GDM1 (cell line): ENCODE results near the gene PPP1R14B.

Experiments
- DNase-seq: peaks from one replicate; lab custom pipeline; 2025; lab: John Stamatoyannopoulos, UW

PPP1R14B gene

GRCh38 chr11:64230985-64231365 lies 15.8 kb downstream of the PPP1R14B start:
- peak; percentile 22 for DNase-seq

- peak; percentile 87 for DNase-seq
Measured at GRCh38 chr11:64230171-64230984, 16.4 kb downstream of the PPP1R14B start, which contains the start of gene DNAJC4. TSS of gene DNAJC4 (plus strand) at chr11:64230548. CDS start at chr11:64230855, 307 bp downstream.

GRCh38 chr11:64229744-64230170 lies 17.0 kb downstream of the PPP1R14B start:
- no peak for DNase-seq

GRCh38 chr11:64229090-64229743 lies 17.5 kb downstream of the PPP1R14B start:
- no peak for DNase-seq

- DNase-seq = no peak
Measured at GRCh38 chr11:64227405-64227956, 19.3 kb downstream of the PPP1R14B start.

- DNase-seq = no peak
Measured at GRCh38 chr11:64226507-64227051, 20.2 kb downstream of the PPP1R14B start.

GRCh38 chr11:64225608-64226506 lies 20.9 kb downstream of the PPP1R14B start, which contains the start of the genes NUDT22 and TRPT1:
TSS of gene NUDT22 (plus strand) at chr11:64226274. CDS start at chr11:64226653, 379 bp downstream.
TSS of gene TRPT1 (minus strand) at chr11:64226186. CDS start at chr11:64225860, 326 bp downstream.
- DNase-seq = peak; percentile 84

GRCh38 chr11:64224891-64225607 lies 21.7 kb downstream of the PPP1R14B start:
- DNase-seq = no peak

- DNase-seq = no peak
Measured at GRCh38 chr11:64224151-64224890, 22.4 kb downstream of the PPP1R14B start.

GRCh38 chr11:64223001-64223651 lies 23.6 kb downstream of the PPP1R14B start:
- DNase-seq = no peak

- no peak for DNase-seq
Measured at GRCh38 chr11:64222651-64223000, 24.1 kb downstream of the PPP1R14B start.

GRCh38 chr11:64220798-64221197 lies 25.9 kb downstream of the PPP1R14B start:
- DNase-seq = no peak

- DNase-seq = no peak
Measured at GRCh38 chr11:64220271-64220670, 26.5 kb downstream of the PPP1R14B start.

- DNase-seq = no peak
Measured at GRCh38 chr11:64219755-64220154, 27.0 kb downstream of the PPP1R14B start.

GRCh38 chr11:64219354-64219684 lies 27.4 kb downstream of the PPP1R14B start:
- no peak for DNase-seq

- DNase-seq = no peak
Measured at GRCh38 chr11:64218628-64219353, 28.0 kb downstream of the PPP1R14B start.

- no peak for DNase-seq
Measured at GRCh38 chr11:64216879-64217278, 29.9 kb downstream of the PPP1R14B start.

- DNase-seq = no peak
Measured at GRCh38 chr11:64211181-64211872, 35.4 kb downstream of the PPP1R14B start.
